ENCODE data around the gene WDFY1.

The WDFY1 gene

GRCh38 chr2:223909001-223909741 lies 36.0 kb downstream of the WDFY1 start (continued):
- TF ChIP-seq CSDC2 (CRISPR knock-in tag; IDR thresholded peaks at IDR 0.05), result no peak
- TF ChIP-seq ZFP30 (CRISPR knock-in tag; IDR thresholded peaks at IDR 0.05), result no peak
- no peak for TF ChIP-seq POU6F1 (CRISPR knock-in tag; IDR thresholded peaks at IDR 0.05; ENCODE audit: borderline replicate concordance, low read depth)

- ATAC-seq, result no peak
- TF ChIP-seq ZNF70 (CRISPR knock-in tag; IDR thresholded peaks at IDR 0.05) (no peak), RARB (CRISPR knock-in tag; IDR thresholded peaks at IDR 0.05) (no peak), ARNTL (CRISPR knock-in tag; IDR thresholded peaks at IDR 0.05; ENCODE audit: borderline replicate concordance, low read depth) (no peak), ESRRG (CRISPR knock-in tag; IDR thresholded peaks at IDR 0.05) (no peak)
Measured at GRCh38 chr2:223908304-223908998, 36.7 kb downstream of the WDFY1 start.

- TF ChIP-seq OSR1 (CRISPR knock-in tag; IDR thresholded peaks at IDR 0.05), result no peak
- TF ChIP-seq CSDC2 (CRISPR knock-in tag; IDR thresholded peaks at IDR 0.05), result no peak
- TF ChIP-seq POU6F1 (CRISPR knock-in tag; IDR thresholded peaks at IDR 0.05; ENCODE audit: borderline replicate concordance, low read depth), result no peak
- TF ChIP-seq CREB5 (CRISPR knock-in tag; IDR thresholded peaks at IDR 0.05; ENCODE audit: low read depth), result no peak
- TF ChIP-seq PATZ1 (CRISPR knock-in tag; IDR thresholded peaks at IDR 0.05; ENCODE audit: borderline replicate concordance), result no peak
- TF ChIP-seq ZFP3 (CRISPR knock-in tag; IDR thresholded peaks at IDR 0.05), result no peak
- no peak for TF ChIP-seq TSHZ2 (CRISPR knock-in tag; IDR thresholded peaks at IDR 0.05)
- no peak for TF ChIP-seq SNAI2 (CRISPR knock-in tag; IDR thresholded peaks at IDR 0.05)
- no peak for TF ChIP-seq TCF4 (CRISPR knock-in tag; IDR thresholded peaks at IDR 0.05; ENCODE audit: borderline replicate concordance)
- TF ChIP-seq GLIS3 (CRISPR knock-in tag; IDR thresholded peaks at IDR 0.05), result no peak
- no peak for TF ChIP-seq ZNF8 (CRISPR knock-in tag; IDR thresholded peaks at IDR 0.05)
- no peak for TF ChIP-seq PPARA (CRISPR knock-in tag; IDR thresholded peaks at IDR 0.05; ENCODE audit: borderline replicate concordance)
- TF ChIP-seq CSRNP3 (CRISPR knock-in tag; IDR thresholded peaks at IDR 0.05), result no peak
- TF ChIP-seq ZC3H10 (CRISPR knock-in tag; IDR thresholded peaks at IDR 0.05), result no peak
- ATAC-seq, result no peak
Measured at GRCh38 chr2:223905996-223906395, 39.1 kb downstream of the WDFY1 start.

All from SK-N-SH treated with all-trans-retinoic acid at 6 μM for 48 hours (cell line).